Measurements from ENCODE around the gene ZNF335.
"Not testable (repeated sequence)": the region's sequence is repeated elsewhere in the genome, so short reads cannot be mapped to it uniquely, and the experiment has no call there.

ZNF335 gene

DNA sequence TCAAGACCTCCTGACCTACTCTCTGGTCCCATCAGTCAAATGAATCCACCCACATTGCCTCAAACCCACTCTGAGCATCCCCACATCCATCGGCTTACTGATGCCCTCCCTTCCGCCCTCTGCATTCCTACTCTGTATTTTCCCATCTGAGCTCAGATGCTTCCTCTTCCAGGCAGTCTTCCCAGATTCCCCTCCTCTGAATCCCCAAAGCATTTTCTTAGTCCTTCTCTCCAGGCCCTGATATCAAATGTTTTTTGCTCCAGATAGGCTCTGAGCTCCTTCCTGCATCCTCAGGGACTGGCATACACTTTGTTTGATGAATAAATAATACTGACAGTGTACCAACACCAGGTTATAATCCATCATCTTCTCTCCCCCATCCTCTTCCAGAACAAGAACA lies 63.9 kb downstream of the ZNF335 start:
- DNase-seq: no peak

- no peak for DNase-seq
These were observed 64.6 kb downstream of the ZNF335 start for GRCh38 chr20:45907219-45907948.

DNA sequence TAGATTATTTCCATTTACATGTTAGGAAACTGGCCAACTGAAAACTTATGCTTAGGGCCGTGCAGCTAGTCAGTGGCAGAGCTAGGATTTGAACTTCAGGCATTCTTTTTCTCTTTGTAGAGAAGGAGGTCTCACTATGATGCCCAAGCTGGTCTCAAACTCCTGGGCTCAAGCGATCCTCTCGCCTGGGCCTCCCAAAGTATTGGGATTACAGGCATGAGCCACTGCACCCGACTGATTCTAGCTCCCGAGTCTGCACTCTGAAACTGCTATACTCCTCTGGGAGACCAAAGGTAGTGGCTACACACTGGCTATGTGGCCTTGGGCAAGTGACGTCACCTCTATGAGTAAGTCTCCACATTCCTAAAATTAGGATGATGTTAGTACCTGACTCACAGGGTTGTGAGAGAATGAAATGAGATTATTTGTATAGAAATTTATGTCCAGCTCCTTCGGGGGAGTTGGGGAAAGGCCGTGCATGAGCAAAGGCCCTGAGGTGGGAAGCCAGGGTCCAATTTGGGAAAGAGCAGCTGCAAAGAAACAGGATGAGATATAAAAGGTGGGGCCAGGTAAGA lies 66.4 kb downstream of the ZNF335 start:
- no peak for DNase-seq

DNA sequence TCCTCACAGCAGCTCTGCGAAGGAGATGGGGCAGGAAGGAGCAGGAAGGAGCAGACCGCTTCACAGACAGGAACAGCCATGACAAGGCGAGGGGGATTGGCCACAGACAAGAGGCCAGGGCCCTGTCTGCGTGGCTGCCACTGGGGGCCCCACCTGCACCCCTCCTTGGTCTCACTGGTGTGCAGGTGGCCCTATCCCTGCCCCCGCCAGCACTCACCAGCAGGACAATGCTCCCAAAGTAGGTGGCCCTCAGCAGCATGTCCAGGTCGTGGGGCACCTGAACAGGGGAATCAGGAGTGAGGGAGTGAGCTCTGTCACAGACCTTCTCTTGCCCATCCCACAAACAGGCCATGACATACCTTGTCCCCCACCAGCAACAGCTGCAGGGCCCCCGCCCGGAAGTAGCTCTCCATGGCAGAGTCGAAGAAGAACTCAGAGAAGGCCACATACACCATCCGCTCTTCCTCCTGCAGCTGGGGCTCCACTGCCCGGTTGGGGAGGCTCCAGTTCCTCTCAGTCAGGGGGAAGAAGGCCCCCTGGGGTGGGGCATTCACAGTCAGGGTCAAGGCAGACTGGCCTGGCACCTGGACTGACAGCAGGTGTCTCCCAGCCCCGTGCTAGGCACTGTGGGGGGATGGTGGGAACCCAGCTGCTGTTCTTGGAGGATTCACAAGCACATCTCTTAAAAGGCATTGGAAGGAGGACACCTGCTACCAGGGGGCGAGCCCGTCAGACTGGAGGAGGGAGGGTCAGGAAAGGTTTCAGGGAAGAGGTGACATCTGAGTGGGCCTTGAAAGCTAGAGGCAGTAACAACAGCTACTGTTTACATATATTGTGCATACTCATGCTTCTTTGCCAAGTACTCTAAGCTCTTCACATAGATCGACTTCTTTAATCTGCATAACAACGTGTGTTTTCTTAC lies 67.2 kb downstream of the ZNF335 start:
- DNase-seq: no peak

GRCh38 chr20:45902199-45902701 lies 69.8 kb downstream of the ZNF335 start:
- DNase-seq: no peak

- DNase-seq: not testable (repeated sequence)
These were observed 70.7 kb downstream of the ZNF335 start for GRCh38 chr20:45901332-45901731.

DNA sequence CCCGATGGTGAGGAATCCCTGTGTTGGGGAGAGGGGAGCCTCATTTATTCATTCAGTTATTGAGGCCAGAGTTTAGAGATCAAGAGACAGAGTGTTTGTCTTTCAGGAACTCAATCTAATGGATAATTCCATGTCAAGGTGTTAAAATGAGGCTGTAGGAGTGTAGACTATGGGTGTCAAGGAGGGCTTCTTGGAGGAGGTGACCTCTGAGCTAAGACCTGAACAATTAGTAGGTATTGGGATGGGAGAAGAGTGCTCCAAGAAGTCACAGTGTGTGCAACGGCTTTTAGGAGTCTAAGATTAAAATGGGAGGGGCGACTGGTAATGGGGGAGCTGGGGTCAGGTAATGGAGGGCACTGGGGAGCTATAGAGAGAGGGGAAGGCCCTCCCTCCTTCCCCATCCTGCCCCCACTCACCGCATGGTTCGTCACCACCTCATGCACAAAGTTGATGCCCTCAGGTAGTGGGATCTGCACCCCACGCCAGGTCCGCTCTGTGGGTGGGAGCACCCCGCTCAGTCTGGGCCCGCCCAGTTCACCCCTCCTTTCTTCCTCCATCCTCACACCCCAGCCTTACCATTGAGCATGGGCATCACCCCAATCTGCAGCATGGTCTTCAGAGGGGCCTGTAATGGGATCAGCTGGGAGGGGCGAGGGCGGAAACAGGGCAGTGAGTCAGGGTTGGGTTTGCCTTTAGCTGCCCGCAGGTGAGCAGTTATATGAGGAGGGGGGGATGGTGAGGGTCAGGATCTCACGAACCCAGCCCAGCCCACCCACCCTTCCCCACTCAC lies 72.8 kb downstream of the ZNF335 start:
- no peak for DNase-seq

Data from NCI-H510A (cell line).